ENCODE measurements around the gene SNX3.
"Not testable (repeated sequence)": the region's sequence is repeated elsewhere in the genome, so short reads cannot be mapped to it uniquely, and the experiment has no call there.

SNX3 gene

GRCh38 chr6:108277831-108278230, 17.0 kb upstream of the SNX3 start:
- H3K9me3 Mint-ChIP-seq: no peaks in the 10 kb centered on the region
- H3K4me3 Mint-ChIP-seq: no peak overlapping the region
- H3K36me3 Mint-ChIP-seq: no peaks in the 10 kb centered on the region
- no peak overlapping the region for H3K27ac Mint-ChIP-seq
- no peaks in the 10 kb centered on the region for H3K27me3 Mint-ChIP-seq
- ATAC-seq: no peak
- no peaks in the 10 kb centered on the region for H3K4me1 Mint-ChIP-seq

- H3K4me3 Mint-ChIP-seq: no peak overlapping the region
- no peak overlapping the region for H3K27ac Mint-ChIP-seq
- no peaks in the 10 kb centered on the region for H3K4me1 Mint-ChIP-seq
- no peaks in the 10 kb centered on the region for H3K27me3 Mint-ChIP-seq
- H3K36me3 Mint-ChIP-seq: no peaks in the 10 kb centered on the region
- ATAC-seq: no peak
- no peaks in the 10 kb centered on the region for H3K9me3 Mint-ChIP-seq
Measured at GRCh38 chr6:108277295-108277694, 16.5 kb upstream of the SNX3 start.

DNA sequence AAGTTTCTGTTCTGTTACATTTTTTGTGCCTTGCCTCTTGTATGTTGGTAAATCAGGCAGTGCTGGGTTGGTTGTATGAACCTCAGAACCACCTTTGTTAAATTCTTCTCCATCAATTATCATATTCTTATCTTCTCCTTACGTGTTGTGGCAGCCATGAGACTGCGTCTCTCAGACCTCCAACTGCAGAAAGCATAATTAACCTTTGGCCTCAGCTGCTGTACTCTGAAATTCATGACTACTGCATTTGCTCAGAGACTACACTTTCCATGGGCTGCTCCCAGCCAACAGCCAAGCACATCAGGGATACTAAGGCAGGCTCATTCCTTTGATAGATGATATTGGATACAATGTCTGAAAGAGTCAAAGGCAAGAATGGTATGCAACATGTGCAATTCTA, 15.1 kb upstream of the SNX3 start:
- Mint-ChIP-seq H3K9me3 (no peaks in the 10 kb centered on the region), H3K4me3 (no peak overlapping the region), H3K27me3 (no peaks in the 10 kb centered on the region), H3K4me1 (no peaks in the 10 kb centered on the region), H3K36me3 (no peaks in the 10 kb centered on the region), H3K27ac (no peak overlapping the region)
- ATAC-seq: no peak

- no peaks in the 10 kb centered on the region for H3K36me3 Mint-ChIP-seq
- no peaks in the 10 kb centered on the region for H3K27me3 Mint-ChIP-seq
- no peak overlapping the region for H3K27ac Mint-ChIP-seq
- no peak overlapping the region for H3K4me3 Mint-ChIP-seq
- no peaks in the 10 kb centered on the region for H3K4me1 Mint-ChIP-seq
- no peaks in the 10 kb centered on the region for H3K9me3 Mint-ChIP-seq
- no peak for ATAC-seq
Measured at GRCh38 chr6:108274546-108274945, 13.7 kb upstream of the SNX3 start.

GRCh38 chr6:108269955-108270354, 9.1 kb upstream of the SNX3 start:
- H3K27ac Mint-ChIP-seq, H3K27me3 Mint-ChIP-seq, ATAC-seq, H3K4me1 Mint-ChIP-seq, H3K9me3 Mint-ChIP-seq, H3K36me3 Mint-ChIP-seq, H3K4me3 Mint-ChIP-seq: not testable (repeated sequence)

DNA sequence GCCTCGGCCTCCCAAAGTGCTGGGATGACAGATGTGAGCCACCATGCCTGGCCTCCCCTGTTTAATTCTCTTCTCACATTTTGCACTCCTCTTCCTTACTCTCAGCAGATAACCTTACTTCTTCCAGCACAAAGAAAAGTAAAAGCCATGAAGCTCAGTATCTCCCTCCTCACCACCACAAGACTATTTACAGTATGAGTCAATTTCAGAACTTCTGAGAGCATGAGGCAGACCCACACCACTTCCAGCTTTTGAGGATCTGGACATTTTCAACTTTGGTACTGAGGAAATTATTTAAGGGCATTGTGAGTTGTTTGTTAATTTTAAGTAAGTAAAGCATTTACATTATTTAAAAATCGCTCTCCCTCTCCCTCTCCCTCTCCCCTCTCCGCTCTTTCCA, 8.0 kb upstream of the SNX3 start:
- no peak for ATAC-seq
- Mint-ChIP-seq H3K4me1 (no peaks in the 10 kb centered on the region), H3K9me3 (no peaks in the 10 kb centered on the region), H3K27me3 (no peaks in the 10 kb centered on the region), H3K36me3 (no peaks in the 10 kb centered on the region), H3K4me3 (no peak overlapping the region), H3K27ac (no peak overlapping the region)

DNA sequence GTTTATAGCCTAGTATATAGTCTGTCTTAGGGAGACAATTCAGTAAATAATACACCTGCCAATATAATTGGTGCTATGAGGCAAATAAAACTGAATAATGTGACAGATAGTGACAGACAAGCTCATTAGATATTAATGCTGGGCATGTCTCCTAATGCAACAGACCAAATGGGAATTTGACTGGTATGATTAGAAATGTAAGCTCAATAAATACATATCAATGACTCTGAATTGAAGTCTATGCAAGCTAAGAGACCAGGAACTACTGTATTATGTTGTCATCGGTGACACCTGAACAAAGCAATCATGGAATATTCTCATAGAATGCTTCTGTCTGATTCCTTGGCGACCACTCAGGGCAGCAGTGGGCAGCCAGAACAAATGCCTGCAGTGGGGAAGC, 2.5 kb upstream of the SNX3 start:
- Mint-ChIP-seq H3K27me3 (no peaks in the 10 kb centered on the region), H3K9me3 (no peaks in the 10 kb centered on the region)

GRCh38 chr6:108260126-108260808, 573 bp downstream of the SNX3 start:
- H3K27me3 Mint-ChIP-seq: no peaks in the 10 kb centered on the region
- peak; percentile 37 for ATAC-seq
- peak overlapping the region; percentile 95 for H3K4me3 Mint-ChIP-seq
- H3K36me3 Mint-ChIP-seq: peaks cover 12% of the 10 kb centered on the region
- peak overlapping the region; percentile 94 for H3K27ac Mint-ChIP-seq
- H3K4me1 Mint-ChIP-seq: peaks cover 24% of the 10 kb centered on the region
- H3K9me3 Mint-ChIP-seq: no peaks in the 10 kb centered on the region

More for the DNA sequence above, 2.5 kb upstream of the SNX3 start:
- Mint-ChIP-seq H3K27ac (no peak overlapping the region), H3K4me3 (no peak overlapping the region), H3K4me1 (peaks cover 9% of the 10 kb centered on the region), H3K36me3 (no peaks in the 10 kb centered on the region)
- no peak for ATAC-seq

DNA sequence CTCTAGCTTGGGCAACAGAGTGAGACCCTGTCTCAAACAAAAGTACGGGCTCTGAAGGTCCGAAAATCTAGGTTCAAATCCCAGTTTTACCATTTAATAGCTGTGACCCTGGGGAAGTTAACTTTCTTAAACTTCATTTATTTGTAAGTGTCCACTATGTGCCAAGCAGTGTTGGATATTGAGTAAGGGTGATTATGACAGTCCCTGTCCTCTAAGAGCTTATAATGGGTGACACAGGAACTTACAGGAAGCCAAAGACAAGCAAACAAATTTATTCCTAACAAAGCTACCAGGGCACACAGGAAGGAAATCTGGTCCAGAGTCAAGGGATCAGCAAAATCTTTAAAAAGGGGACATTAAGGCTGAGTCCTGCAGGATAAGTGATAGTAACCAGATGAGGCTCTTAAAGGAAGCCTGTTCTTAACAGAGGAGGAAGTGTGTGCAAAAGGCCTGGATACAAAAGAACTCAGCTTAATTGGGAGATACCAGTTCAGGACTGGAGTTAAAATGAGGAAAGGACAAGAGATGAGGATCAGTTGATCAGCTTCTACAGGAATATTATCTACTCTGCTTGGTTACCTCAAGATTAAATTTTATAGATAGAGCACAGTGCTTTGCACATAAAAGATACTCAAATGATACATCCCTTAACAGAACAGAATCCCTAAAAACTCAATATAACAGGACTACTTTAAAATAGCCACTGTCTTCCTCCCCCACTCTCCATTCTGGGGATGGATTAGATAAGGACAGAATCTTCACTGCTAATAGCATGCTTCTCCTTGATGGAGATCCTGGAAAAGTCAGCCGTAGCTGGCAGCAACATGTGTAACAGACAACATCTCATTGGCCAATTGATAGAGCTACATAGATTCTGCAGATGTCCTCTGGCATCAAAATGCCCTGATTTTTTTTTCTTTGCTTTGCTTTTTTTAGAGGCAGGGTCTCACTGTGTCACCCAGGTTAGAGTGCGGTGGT, 6.1 kb downstream of the SNX3 start:
- no peak for ATAC-seq
- H3K9me3 Mint-ChIP-seq: no peaks in the 10 kb centered on the region
- no peak overlapping the region for H3K4me3 Mint-ChIP-seq
- peaks cover 78% of the 10 kb centered on the region for H3K4me1 Mint-ChIP-seq
- H3K36me3 Mint-ChIP-seq: peaks cover 51% of the 10 kb centered on the region
- H3K27ac Mint-ChIP-seq: peak overlapping the region; percentile 10
- no peaks in the 10 kb centered on the region for H3K27me3 Mint-ChIP-seq

DNA sequence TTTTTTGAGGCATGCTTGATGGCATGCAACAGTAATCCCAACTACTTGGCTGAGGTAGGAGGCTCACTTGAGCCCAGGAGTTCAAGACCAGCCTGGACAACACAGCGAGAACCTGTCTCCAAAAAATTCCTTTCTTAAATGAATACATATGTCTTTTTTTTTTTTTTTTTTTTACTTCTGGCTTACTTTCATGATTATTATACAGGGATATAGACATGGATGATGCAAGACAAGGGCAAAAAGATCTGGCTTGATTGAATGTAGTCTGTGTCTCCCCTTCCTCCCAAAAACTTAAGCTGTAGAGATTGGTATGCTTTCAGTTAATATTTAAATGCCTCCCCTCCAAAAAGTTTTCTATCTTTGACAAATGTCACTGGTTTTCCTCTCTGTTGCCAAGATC, 7.6 kb downstream of the SNX3 start:
- H3K4me3 Mint-ChIP-seq: no peak overlapping the region
- no peaks in the 10 kb centered on the region for H3K27me3 Mint-ChIP-seq
- H3K27ac Mint-ChIP-seq: no peak overlapping the region
- H3K4me1 Mint-ChIP-seq: peaks cover 69% of the 10 kb centered on the region
- no peak for ATAC-seq
- peaks cover 52% of the 10 kb centered on the region for H3K36me3 Mint-ChIP-seq
- no peaks in the 10 kb centered on the region for H3K9me3 Mint-ChIP-seq

- Mint-ChIP-seq H3K9me3 (no peaks in the 10 kb centered on the region), H3K4me3 (no peak overlapping the region), H3K36me3 (peaks cover 54% of the 10 kb centered on the region), H3K27me3 (no peaks in the 10 kb centered on the region), H3K4me1 (peaks cover 73% of the 10 kb centered on the region), H3K27ac (no peak overlapping the region)
- no peak for ATAC-seq
Measured at GRCh38 chr6:108252055-108252454, 8.8 kb downstream of the SNX3 start.

DNA sequence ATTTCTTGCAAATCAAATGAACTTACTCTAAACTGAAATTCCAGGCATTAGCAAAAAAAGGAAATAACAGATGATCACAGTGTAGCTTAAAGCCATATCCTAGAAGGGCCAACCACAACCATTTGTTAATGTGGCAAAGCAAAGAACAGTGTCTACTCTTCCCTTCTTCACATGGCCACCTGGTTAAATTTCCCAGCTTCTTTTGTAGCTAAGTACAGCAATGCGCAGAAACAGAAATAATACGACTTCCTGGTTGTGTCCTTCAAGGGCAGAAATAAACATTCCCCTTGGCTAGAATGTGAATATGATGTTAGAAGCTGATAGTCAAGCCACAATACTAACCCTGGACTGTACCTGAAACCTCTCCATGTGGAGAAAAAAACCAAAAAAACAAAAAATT, 9.6 kb downstream of the SNX3 start:
- peaks cover 46% of the 10 kb centered on the region for H3K36me3 Mint-ChIP-seq
- H3K27ac Mint-ChIP-seq: no peak overlapping the region
- H3K27me3 Mint-ChIP-seq: no peaks in the 10 kb centered on the region
- ATAC-seq: no peak
- no peak overlapping the region for H3K4me3 Mint-ChIP-seq
- no peaks in the 10 kb centered on the region for H3K9me3 Mint-ChIP-seq
- peaks cover 69% of the 10 kb centered on the region for H3K4me1 Mint-ChIP-seq

DNA sequence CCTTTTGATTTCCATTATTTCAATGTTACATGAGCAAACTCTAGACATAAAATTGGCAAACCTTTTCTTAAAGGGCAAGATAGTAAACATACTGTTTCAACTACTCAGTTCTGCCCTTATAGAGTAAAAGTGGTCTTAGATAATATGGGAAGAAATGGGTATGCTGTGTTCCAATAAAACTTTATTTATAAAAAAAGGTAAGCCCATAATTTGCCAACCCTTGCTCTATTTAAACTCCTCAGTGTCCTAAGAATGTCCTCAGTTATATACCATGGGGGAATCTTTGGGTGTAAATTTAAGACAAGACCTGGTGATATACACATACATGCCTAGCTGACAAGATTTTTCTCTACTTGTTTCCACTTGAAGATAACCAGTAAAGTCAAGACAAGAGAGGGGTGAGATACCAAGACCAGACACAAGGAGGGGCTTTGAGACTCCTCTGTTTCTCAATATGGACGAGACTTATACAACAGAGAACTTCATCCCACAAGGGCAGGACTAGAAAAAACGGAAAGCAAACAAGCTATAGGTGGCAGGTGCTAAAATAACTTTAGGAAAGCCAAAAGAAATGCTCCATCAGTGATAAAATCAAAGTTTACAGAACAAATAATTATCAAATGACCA, 10.5 kb downstream of the SNX3 start:
- no peak for ATAC-seq

DNA sequence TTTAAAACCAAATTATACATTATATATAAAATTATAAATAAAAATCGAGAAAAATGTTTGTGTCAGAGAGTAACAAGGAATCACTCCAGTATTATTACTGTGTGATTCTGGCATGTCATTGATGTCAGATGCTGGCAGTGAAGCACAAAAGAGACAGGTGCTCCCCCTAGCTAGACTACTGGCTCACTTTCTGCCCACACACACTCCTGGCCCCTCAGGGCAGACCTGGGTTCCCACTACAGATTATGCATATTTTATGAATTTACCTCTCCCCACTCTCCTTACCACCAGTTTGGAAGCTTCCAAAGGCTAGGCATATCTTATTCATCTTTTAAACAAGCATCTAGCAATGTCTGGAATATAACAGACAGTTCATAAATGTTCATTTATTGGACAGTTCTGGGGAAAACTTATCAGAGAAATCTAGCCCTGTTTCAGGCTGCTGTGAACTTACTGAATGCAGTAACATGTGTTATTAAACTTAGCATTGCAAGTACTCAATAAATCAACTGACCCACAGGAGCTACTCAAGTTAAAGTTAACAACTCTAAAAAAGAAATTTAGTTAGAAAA, 12.8 kb downstream of the SNX3 start:
- H3K27ac Mint-ChIP-seq: no peak overlapping the region
- peaks cover 56% of the 10 kb centered on the region for H3K4me1 Mint-ChIP-seq
- H3K27me3 Mint-ChIP-seq: no peaks in the 10 kb centered on the region
- ATAC-seq: no peak
- H3K36me3 Mint-ChIP-seq: peaks cover 54% of the 10 kb centered on the region
- no peak overlapping the region for H3K4me3 Mint-ChIP-seq
- no peaks in the 10 kb centered on the region for H3K9me3 Mint-ChIP-seq

More for the DNA sequence above, 10.5 kb downstream of the SNX3 start:
- no peak overlapping the region for H3K27ac Mint-ChIP-seq
- peaks cover 69% of the 10 kb centered on the region for H3K4me1 Mint-ChIP-seq
- H3K4me3 Mint-ChIP-seq: no peak overlapping the region
- no peaks in the 10 kb centered on the region for H3K9me3 Mint-ChIP-seq
- no peaks in the 10 kb centered on the region for H3K27me3 Mint-ChIP-seq
- H3K36me3 Mint-ChIP-seq: peaks cover 54% of the 10 kb centered on the region

- H3K9me3 Mint-ChIP-seq, ATAC-seq, H3K27ac Mint-ChIP-seq, H3K4me3 Mint-ChIP-seq, H3K27me3 Mint-ChIP-seq: not testable (repeated sequence)
- H3K36me3 Mint-ChIP-seq: peaks cover 57% of the 10 kb centered on the region
- H3K4me1 Mint-ChIP-seq: peaks cover 44% of the 10 kb centered on the region
Measured at GRCh38 chr6:108245095-108245494, 15.7 kb downstream of the SNX3 start.

Measured in stimulated activated memory B cell treated with anti-CD40 and anti-IgM and Interleukin-4, amounts not matched to agents 10 μg/mL and 1 μg/mL and 100 μg/mL, for 72 hours (primary cell).